Measurements from ENCODE around the gene RASSF4.

Gene RASSF4

GRCh38 chr10:44959247-44960087, at the start of gene RASSF4:
Gene RASSF4 (plus strand): TSS chr10:44959802. CDS start chr10:44970203, 10,401 bp downstream.
- no peak for DNase-seq (ENCODE audit: extremely low read depth, low read depth)
- TF ChIP-seq CTCF (IDR thresholded peaks at IDR 0.05; ENCODE audit: low read depth, low read length), result no peak

- TF ChIP-seq CTCF (IDR thresholded peaks at IDR 0.05; ENCODE audit: low read depth, low read length), result no peak
- no peak for DNase-seq (ENCODE audit: extremely low read depth, low read depth)
These were observed 49.7 kb upstream of the RASSF4 start for GRCh38 chr10:44909910-44910309.

- no peak for TF ChIP-seq CTCF (IDR thresholded peaks at IDR 0.05; ENCODE audit: low read depth, low read length)
- no peak for DNase-seq (ENCODE audit: extremely low read depth, low read depth)
These were observed 49.0 kb upstream of the RASSF4 start for GRCh38 chr10:44910602-44911001.

- no peak for DNase-seq (ENCODE audit: extremely low read depth, low read depth)
- no peak for TF ChIP-seq CTCF (IDR thresholded peaks at IDR 0.05; ENCODE audit: low read depth, low read length)
These were observed 48.5 kb upstream of the RASSF4 start, which contains the start of gene TMEM72 for GRCh38 chr10:44911081-44911540. Gene TMEM72 (plus strand): TSS chr10:44911337. CDS start chr10:44911513, 176 bp downstream.

- TF ChIP-seq CTCF (IDR thresholded peaks at IDR 0.05; ENCODE audit: low read depth, low read length), result no peak
These were observed 47.7 kb upstream of the RASSF4 start for GRCh38 chr10:44911951-44912350.

GRCh38 chr10:44913350-44914081, 46.1 kb upstream of the RASSF4 start:
- DNase-seq (ENCODE audit: extremely low read depth, low read depth), result no peak
- TF ChIP-seq CTCF (IDR thresholded peaks at IDR 0.05; ENCODE audit: low read depth, low read length), result no peak

More at GRCh38 chr10:44911951-44912350, 47.7 kb upstream of the RASSF4 start:
- DNase-seq (ENCODE audit: extremely low read depth, low read depth), result no peak

GRCh38 chr10:44914891-44915290, 44.7 kb upstream of the RASSF4 start:
- no peak for TF ChIP-seq CTCF (IDR thresholded peaks at IDR 0.05; ENCODE audit: low read depth, low read length)
- DNase-seq (ENCODE audit: extremely low read depth, low read depth), result no peak
